ENCODE measurements around the gene GLRA1. TPM values are rescaled to one million over a fixed set of nuclear protein-coding genes. Genes with fewer than 3 reads are reported as not detected.

Gene GLRA1
- total RNA-seq, 1 donor from 2014 or later, result not detected

- Histone ChIP-seq H3K4me1 (peaks cover 97% of the 10 kb centered on the region), H3K27me3 (ENCODE audit: low read depth) (no peaks in the 10 kb centered on the region), H3K4me3 (no peak overlapping the region), H3K27ac (replicated peaks) (no peak overlapping the region), H3K36me3 (peaks cover 7% of the 10 kb centered on the region), H3K9me3 (replicated peaks) (no peaks in the 10 kb centered on the region)
- DNase-seq, result no peak
- TF ChIP-seq, protein P1, sequence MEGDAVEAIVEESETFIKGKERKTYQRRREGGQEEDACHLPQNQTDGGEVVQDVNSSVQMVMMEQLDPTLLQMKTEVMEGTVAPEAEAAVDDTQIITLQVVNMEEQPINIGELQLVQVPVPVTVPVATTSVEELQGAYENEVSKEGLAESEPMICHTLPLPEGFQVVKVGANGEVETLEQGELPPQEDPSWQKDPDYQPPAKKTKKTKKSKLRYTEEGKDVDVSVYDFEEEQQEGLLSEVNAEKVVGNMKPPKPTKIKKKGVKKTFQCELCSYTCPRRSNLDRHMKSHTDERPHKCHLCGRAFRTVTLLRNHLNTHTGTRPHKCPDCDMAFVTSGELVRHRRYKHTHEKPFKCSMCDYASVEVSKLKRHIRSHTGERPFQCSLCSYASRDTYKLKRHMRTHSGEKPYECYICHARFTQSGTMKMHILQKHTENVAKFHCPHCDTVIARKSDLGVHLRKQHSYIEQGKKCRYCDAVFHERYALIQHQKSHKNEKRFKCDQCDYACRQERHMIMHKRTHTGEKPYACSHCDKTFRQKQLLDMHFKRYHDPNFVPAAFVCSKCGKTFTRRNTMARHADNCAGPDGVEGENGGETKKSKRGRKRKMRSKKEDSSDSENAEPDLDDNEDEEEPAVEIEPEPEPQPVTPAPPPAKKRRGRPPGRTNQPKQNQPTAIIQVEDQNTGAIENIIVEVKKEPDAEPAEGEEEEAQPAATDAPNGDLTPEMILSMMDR (IDR thresholded peaks at IDR 0.05; ENCODE audit: borderline replicate concordance), result no peak
- intact Hi-C loops (cut with micrococcal nuclease), result no loop called here
Measured at GRCh38 chr5:151780348-151780747, 144.3 kb downstream of the GLRA1 start.

GRCh38 chr5:151779531-151780125 is 145.0 kb downstream of the GLRA1 start:
- Histone ChIP-seq H3K4me3 (no peak overlapping the region), H3K27me3 (ENCODE audit: low read depth) (no peaks in the 10 kb centered on the region), H3K36me3 (peaks cover 7% of the 10 kb centered on the region), H3K9me3 (replicated peaks) (no peaks in the 10 kb centered on the region), H3K4me1 (peaks cover 97% of the 10 kb centered on the region), H3K27ac (replicated peaks) (no peak overlapping the region)
- DNase-seq, result no peak
- TF ChIP-seq, protein P1 (IDR thresholded peaks at IDR 0.05; ENCODE audit: borderline replicate concordance), result no peak
- intact Hi-C loops (cut with micrococcal nuclease), result no loop called here

GRCh38 chr5:151775025-151775606 is 149.5 kb downstream of the GLRA1 start:
- Histone ChIP-seq H3K36me3 (peaks cover 7% of the 10 kb centered on the region), H3K27ac (replicated peaks) (peak overlapping the region; percentile 95), H3K4me1 (peaks cover 89% of the 10 kb centered on the region), H3K4me3 (peak overlapping the region; percentile 88), H3K27me3 (ENCODE audit: low read depth) (no peaks in the 10 kb centered on the region), H3K9me3 (replicated peaks) (no peaks in the 10 kb centered on the region)
- no peak for DNase-seq
- intact Hi-C loops (cut with micrococcal nuclease), result no loop called here
- TF ChIP-seq, protein P1 (IDR thresholded peaks at IDR 0.05; ENCODE audit: borderline replicate concordance), result no peak

GRCh38 chr5:151773951-151774350 is 150.7 kb downstream of the GLRA1 start:
- H3K4me3 ChIP-seq, result peak overlapping the region; percentile 88
- H3K27ac ChIP-seq (replicated peaks), result peak overlapping the region; percentile 95
- DNase-seq, result no peak
- TF ChIP-seq, protein P1 (IDR thresholded peaks at IDR 0.05; ENCODE audit: borderline replicate concordance), result no peak
- peaks cover 82% of the 10 kb centered on the region for H3K4me1 ChIP-seq
- H3K9me3 ChIP-seq (replicated peaks), result no peaks in the 10 kb centered on the region
- H3K36me3 ChIP-seq, result peaks cover 7% of the 10 kb centered on the region
- intact Hi-C loops (cut with micrococcal nuclease), result no loop called here
- no peaks in the 10 kb centered on the region for H3K27me3 ChIP-seq (ENCODE audit: low read depth)

DNA sequence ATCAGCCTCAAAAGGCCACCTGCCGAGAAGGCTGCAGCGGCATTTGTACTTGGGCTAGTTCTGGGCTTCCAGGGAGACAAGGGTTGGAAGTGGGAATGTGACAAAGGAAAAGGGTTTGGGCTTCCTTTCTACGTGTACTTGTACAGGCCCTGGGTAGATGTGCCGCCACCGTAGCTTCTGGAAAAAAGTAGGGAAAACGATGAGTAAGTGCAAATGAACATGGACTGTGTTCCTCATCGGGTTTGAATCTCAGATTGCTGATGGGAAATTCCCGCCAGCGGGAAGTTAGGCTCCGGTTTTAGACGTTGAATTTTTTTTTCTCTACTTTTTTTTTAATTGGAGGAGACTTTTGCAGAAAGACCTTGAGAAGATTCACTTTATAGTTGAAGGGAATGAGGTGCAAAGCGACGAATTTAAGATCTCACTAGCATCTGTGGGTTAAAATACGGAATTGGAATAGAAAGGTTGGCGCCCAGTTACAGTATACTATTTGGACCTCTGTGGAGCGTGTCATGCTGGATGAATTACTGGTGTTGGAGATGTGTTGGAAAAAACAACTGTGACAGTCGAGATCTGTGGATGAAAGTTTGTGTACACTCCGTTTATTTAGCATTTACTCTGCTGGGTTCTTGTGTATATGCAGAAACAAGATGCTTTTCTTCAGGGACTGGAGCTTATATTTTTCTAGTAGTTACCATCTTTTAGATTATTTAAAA is 151.6 kb downstream of the GLRA1 start:
- no peaks in the 10 kb centered on the region for H3K9me3 ChIP-seq (replicated peaks)
- TF ChIP-seq, protein P1 (IDR thresholded peaks at IDR 0.05; ENCODE audit: borderline replicate concordance), result no peak
- DNase-seq, result no peak
- no peaks in the 10 kb centered on the region for H3K27me3 ChIP-seq (ENCODE audit: low read depth)
- peak overlapping the region; percentile 88 for H3K4me3 ChIP-seq
- H3K27ac ChIP-seq (replicated peaks), result peak overlapping the region; percentile 95
- intact Hi-C loops (cut with micrococcal nuclease), result no loop called here
- H3K4me1 ChIP-seq, result peaks cover 74% of the 10 kb centered on the region
- H3K36me3 ChIP-seq, result no peaks in the 10 kb centered on the region

Other genes starting within 250 kb of the GLRA1 start
- gene SPARC, start 237.9 kb downstream of the GLRA1 start, total RNA-seq, result 477 TPM
- gene ATOX1, start 166.2 kb downstream of the GLRA1 start, total RNA-seq, result 65.4 TPM
- gene G3BP1, start 152.9 kb downstream of the GLRA1 start, total RNA-seq, result 95.0 TPM

Data from left ventricle myocardium inferior (tissue), 1 donor.